Measurements from ENCODE around the gene SFXN4. TPM values are rescaled to one million over a fixed set of nuclear protein-coding genes. Genes with fewer than 3 reads are reported as not detected.

Gene SFXN4
- total RNA-seq, 3 donors from 2014 or later (not counting 1 experiment from before 2014, with no cell fraction given): 5.5 to 13.7 (median 8.1) TPM

GRCh38 chr10:119206603-119207365 lies 41.3 kb upstream of the SFXN4 start:
- Mint-ChIP-seq H3K36me3 (no peaks in the 10 kb centered on the region), H3K4me3 (peak overlapping the region; percentile 95), H3K27ac (peak overlapping the region; percentile 94), H3K4me1 (peaks cover 40 to 41% of the 10 kb centered on the region in 2 donors), H3K27me3 (ENCODE audit: low read depth in 2 of 2) (no peaks in the 10 kb centered on the region), H3K9me3 (no peaks in the 10 kb centered on the region)
- DNase-seq: peak; percentile 74 to 86
- under 1% methylated on average over 97 of the region's 97 CpGs for WGBS (ENCODE audit: insufficient coverage)
- ATAC-seq: peak; percentile 48 to 79 (median 66)
- peak overlapping the region; percentile 31 for H3K4me3 ChIP-seq (ENCODE audit: low read length)
- peaks cover 32% of the 10 kb centered on the region for H3K4me1 ChIP-seq (ENCODE audit: control insufficient read depth, insufficient read depth, low read length)
- intact Hi-C loops (cut with micrococcal nuclease): loop anchor here (1.0 to 2.0 kb wide), 4 partner anchors 28 to 239 kb away; partner anchors contain the start of gene PRDX3
- TF ChIP-seq CTCF (IDR thresholded peaks at IDR 0.05): peak; percentile 74
- H3K9me3 ChIP-seq (ENCODE audit: control insufficient read depth, insufficient read depth, low read length): no peaks in the 10 kb centered on the region
- no peaks in the 10 kb centered on the region for H3K27me3 ChIP-seq (ENCODE audit: control insufficient read depth, insufficient read depth, low read length)
- H3K27ac ChIP-seq (ENCODE audit: low read length): peak overlapping the region; percentile 70
- H3K36me3 ChIP-seq (ENCODE audit: control insufficient read depth, insufficient read depth, low read length): no peaks in the 10 kb centered on the region

- Mint-ChIP-seq H3K27me3 (ENCODE audit: low read depth in 2 of 2) (no peaks in the 10 kb centered on the region), H3K4me1 (peaks cover 34% of the 10 kb centered on the region in 2 donors), H3K9me3 (no peaks in the 10 kb centered on the region), H3K36me3 (no peaks in the 10 kb centered on the region), H3K27ac (peak overlapping the region; percentile 94), H3K4me3 (peak overlapping the region; percentile 95)
- Histone ChIP-seq H3K27me3 (ENCODE audit: control insufficient read depth, insufficient read depth, low read length) (no peaks in the 10 kb centered on the region), H3K27ac (ENCODE audit: low read length) (peak overlapping the region; percentile 70), H3K4me3 (ENCODE audit: low read length) (peak overlapping the region; percentile 31), H3K36me3 (ENCODE audit: control insufficient read depth, insufficient read depth, low read length) (no peaks in the 10 kb centered on the region), H3K9me3 (ENCODE audit: control insufficient read depth, insufficient read depth, low read length) (no peaks in the 10 kb centered on the region), H3K4me1 (ENCODE audit: control insufficient read depth, insufficient read depth, low read length) (peaks cover 27% of the 10 kb centered on the region)
- peak; percentile 23 to 58 for DNase-seq
- intact Hi-C loops (cut with micrococcal nuclease): loop anchor here (1.0 to 2.0 kb wide), 4 partner anchors 27 to 239 kb away; partner anchors contain the start of gene PRDX3
- 28% methylated on average over 17 of the region's 17 CpGs for WGBS (ENCODE audit: insufficient coverage)
- no peak for ATAC-seq
- TF ChIP-seq CTCF (IDR thresholded peaks at IDR 0.05): no peak
Observed at GRCh38 chr10:119205894-119206602, 40.5 kb upstream of the SFXN4 start.

- intact Hi-C loops (cut with micrococcal nuclease): no loop called here
- no peak for DNase-seq
- Mint-ChIP-seq H3K4me1 (peaks cover 22 to 29% of the 10 kb centered on the region in 2 donors), H3K9me3 (no peaks in the 10 kb centered on the region), H3K27ac (no peak overlapping the region), H3K4me3 (no peak overlapping the region), H3K27me3 (ENCODE audit: low read depth in 2 of 2) (peaks cover 0 to 2% of the 10 kb centered on the region in 2 donors), H3K36me3 (no peaks in the 10 kb centered on the region)
- no peak for ATAC-seq
- TF ChIP-seq CTCF (IDR thresholded peaks at IDR 0.05): no peak
- Histone ChIP-seq H3K27me3 (ENCODE audit: control insufficient read depth, insufficient read depth, low read length) (no peaks in the 10 kb centered on the region), H3K4me3 (ENCODE audit: low read length) (no peak overlapping the region), H3K9me3 (ENCODE audit: control insufficient read depth, insufficient read depth, low read length) (no peaks in the 10 kb centered on the region), H3K4me1 (ENCODE audit: control insufficient read depth, insufficient read depth, low read length) (peaks cover 12% of the 10 kb centered on the region), H3K27ac (ENCODE audit: low read length) (no peak overlapping the region), H3K36me3 (ENCODE audit: control insufficient read depth, insufficient read depth, low read length) (no peaks in the 10 kb centered on the region)
- WGBS (ENCODE audit: insufficient coverage): 94% methylated on average over 4 of the region's 4 CpGs
Observed at GRCh38 chr10:119203006-119203405, 37.5 kb upstream of the SFXN4 start.
